GM18907 (cell line): ENCODE results near the gene ELMO3.

Experiments
- ATAC-seq: cut with Tn5 transposase; IDR thresholded peaks from one replicate; pipeline ENCODE4 v1.9.1; 2021; ENCODE audit warnings: mild to moderate bottlenecking, moderate library complexity; ENCODE audit not compliant: unreplicated experiment

The ELMO3 gene

DNA sequence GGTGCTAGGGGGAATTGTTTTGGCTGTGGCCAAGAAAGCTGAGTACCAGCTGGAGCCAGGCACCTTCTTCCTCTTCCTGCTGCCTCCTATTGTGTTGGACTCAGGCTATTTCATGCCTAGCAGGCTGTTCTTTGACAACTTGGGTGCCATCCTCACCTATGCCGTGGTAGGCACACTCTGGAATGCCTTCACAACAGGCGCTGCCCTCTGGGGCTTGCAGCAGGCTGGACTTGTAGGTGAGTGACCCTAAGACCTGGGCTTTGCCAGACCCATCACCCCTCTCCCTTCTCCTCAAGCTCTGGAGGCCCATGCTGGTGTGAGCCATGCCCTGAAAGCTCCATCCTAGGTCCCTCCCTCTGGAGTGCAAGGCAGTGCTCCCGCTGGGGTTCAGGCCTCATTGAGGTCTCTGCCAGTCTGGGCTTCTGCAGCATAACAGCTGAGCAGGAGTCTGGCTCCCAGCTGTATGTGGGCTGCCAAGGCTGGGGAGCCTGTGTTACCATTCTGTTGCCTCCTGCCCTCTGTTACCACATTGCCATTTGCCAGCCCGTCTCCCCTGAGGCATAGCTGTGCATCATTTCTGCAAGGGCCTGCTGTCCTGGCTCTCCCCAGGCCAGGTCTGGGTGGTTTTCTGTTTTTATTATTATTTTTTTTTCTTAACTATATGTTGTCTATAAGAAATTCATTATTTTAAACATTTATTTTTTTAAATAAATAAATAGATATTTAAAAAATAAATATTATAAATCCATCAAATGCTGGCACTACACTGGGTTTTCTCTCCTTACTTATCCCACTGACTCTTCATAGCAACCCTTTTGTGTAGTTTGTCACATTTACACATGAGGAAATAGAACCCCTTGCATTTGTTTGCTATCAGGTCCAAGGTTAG is 53.9 kb downstream of the ELMO3 start:
- no peak for ATAC-seq
